Hepatocyte (in vitro differentiated cells): ENCODE data around the gene NELFA.

Experiments
- EZH2 ChIP-seq: fragments of 200-600 bp; sonication (generic); IDR thresholded peaks from 2 replicates; pipeline ENCODE4 v1.6.1; 2016; ENCODE audit warnings: antibody characterized with exemption, mild to moderate bottlenecking, borderline replicate concordance
- TF ChIP-seq, protein P1 (sequence below): fragments of 200-600 bp; sonication (generic); IDR thresholded peaks from 2 replicates; pipeline ENCODE4 v1.5.1; 2016; ENCODE audit warnings: antibody characterized with exemption, mild to moderate bottlenecking; ENCODE audit not compliant: poor library complexity

GRCh38 chr4:1978226-1978625 lies 30.5 kb downstream of the NELFA start:
- no peak for TF ChIP-seq EZH2
- TF ChIP-seq, protein P1, sequence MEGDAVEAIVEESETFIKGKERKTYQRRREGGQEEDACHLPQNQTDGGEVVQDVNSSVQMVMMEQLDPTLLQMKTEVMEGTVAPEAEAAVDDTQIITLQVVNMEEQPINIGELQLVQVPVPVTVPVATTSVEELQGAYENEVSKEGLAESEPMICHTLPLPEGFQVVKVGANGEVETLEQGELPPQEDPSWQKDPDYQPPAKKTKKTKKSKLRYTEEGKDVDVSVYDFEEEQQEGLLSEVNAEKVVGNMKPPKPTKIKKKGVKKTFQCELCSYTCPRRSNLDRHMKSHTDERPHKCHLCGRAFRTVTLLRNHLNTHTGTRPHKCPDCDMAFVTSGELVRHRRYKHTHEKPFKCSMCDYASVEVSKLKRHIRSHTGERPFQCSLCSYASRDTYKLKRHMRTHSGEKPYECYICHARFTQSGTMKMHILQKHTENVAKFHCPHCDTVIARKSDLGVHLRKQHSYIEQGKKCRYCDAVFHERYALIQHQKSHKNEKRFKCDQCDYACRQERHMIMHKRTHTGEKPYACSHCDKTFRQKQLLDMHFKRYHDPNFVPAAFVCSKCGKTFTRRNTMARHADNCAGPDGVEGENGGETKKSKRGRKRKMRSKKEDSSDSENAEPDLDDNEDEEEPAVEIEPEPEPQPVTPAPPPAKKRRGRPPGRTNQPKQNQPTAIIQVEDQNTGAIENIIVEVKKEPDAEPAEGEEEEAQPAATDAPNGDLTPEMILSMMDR, result no peak
